HG03066 (cell line): ENCODE data around the gene PRDM11.
"Not testable (repeated sequence)": the region's sequence is repeated elsewhere in the genome, so short reads cannot be mapped to it uniquely, and the experiment has no call there.

Experiments
- ATAC-seq: cut with Tn5 transposase; IDR thresholded peaks from one replicate; pipeline ENCODE4 v1.9.1; 2021; ENCODE audit warnings: low read depth; ENCODE audit not compliant: unreplicated experiment

The PRDM11 gene

GRCh38 chr11:45146072-45147016 lies at the start of gene PRDM11:
PRDM11 (plus strand) TSS chr11:45146639; CDS start chr11:45181767, 35,128 bp downstream.
- peak; percentile 36 for ATAC-seq

GRCh38 chr11:45097721-45098493 lies 48.5 kb upstream of the PRDM11 start:
- no peak for ATAC-seq

- no peak for ATAC-seq
These were observed 47.5 kb upstream of the PRDM11 start for GRCh38 chr11:45098929-45099328.

DNA sequence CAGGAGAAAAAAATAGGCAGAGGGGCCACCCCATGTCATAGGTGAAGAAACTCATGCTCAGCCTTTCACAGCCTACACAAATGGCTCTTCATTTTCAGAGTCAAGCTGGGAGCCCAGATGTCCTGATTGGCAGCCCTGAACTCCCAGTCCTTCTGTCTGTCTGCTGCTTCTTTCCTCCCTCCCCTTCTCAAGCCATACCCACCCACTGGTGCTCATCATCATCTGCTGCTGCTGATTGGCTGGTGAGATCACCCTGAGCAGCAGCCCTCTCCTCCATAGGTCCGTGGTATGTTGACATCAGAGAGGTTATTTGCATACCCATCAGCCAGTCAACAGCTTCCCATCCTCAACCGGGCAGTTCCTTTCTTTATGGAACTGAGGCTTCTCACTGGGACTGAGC lies 46.1 kb upstream of the PRDM11 start:
- ATAC-seq = no peak

GRCh38 chr11:45102361-45102809 lies 44.1 kb upstream of the PRDM11 start:
- no peak for ATAC-seq

GRCh38 chr11:45102810-45103621 lies 43.4 kb upstream of the PRDM11 start:
- ATAC-seq = peak; percentile 73

GRCh38 chr11:45104006-45104789 lies 42.2 kb upstream of the PRDM11 start:
- no peak for ATAC-seq

DNA sequence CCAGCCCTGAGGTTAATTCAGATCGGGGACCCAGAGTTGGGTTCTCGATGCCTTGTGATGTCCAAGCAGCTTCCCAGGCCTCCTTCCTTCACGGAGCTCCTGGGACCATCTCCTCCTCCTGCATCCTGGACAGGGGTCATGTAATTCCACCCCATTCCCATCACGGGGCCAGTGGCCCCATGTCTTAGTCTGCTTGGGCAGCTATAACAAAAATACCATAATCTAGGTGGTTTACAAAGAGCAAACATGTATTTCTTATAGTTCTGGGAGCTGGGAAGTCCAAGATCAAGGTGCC lies 41.7 kb upstream of the PRDM11 start:
- no peak for ATAC-seq

DNA sequence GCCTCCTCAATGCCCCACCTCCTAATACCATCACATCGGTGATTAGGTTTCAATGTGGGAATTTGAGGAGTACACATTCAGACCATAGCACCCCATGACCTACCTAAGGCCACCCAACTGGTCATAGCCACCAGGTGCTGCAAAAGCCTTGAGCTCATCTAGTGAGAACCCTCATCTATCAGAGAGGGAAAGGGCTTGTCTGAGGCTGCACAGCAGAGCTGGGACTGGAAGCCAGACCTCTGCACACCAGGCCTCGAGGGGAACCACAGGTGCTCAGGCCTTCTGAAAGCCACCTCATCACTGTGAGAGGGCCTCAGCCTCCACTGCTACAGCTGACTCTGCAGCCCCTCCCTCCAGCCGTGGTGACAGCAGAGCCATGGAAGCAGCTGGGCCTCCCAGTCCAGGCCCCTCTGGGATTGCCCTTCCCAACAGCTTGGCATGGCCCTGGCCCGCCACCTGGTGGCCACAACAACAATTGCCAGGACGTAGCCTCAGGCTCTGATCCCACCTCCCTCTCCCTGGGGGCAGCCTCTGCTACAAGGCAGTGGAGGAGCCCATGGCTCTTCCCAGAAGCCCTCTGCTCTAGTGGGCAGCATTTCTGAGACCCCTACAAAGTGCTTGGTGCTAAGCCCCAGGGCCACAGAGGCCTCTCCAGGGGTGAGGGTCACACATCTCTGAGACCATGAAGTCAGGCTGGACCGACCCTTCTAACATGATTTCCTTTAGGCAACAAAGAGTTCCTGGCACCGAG lies 41.0 kb upstream of the PRDM11 start:
- no peak for ATAC-seq

DNA sequence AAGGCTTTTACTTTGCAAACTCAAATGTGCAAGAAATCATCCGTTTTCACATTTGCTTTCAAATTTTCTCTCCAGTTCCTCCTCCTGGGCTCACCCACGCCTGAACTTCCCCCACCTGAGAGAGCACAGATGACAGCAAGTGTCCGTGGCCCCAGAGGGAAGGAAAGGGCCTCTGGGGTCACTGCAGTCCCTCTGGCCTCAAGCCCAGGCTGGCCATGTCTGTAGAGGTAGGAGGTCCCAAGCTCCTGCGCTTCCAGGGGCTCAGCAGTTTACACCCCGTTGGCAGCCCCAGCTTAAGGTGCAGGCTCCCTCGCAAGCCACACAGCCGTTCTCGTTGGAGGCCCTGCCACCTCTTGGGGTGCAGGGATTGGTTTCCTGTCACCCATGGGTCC lies 40.5 kb upstream of the PRDM11 start:
- ATAC-seq = no peak

- ATAC-seq = no peak
These were observed 40.0 kb upstream of the PRDM11 start for GRCh38 chr11:45106440-45106839.

GRCh38 chr11:45107029-45107428 lies 39.4 kb upstream of the PRDM11 start:
- ATAC-seq = no peak

DNA sequence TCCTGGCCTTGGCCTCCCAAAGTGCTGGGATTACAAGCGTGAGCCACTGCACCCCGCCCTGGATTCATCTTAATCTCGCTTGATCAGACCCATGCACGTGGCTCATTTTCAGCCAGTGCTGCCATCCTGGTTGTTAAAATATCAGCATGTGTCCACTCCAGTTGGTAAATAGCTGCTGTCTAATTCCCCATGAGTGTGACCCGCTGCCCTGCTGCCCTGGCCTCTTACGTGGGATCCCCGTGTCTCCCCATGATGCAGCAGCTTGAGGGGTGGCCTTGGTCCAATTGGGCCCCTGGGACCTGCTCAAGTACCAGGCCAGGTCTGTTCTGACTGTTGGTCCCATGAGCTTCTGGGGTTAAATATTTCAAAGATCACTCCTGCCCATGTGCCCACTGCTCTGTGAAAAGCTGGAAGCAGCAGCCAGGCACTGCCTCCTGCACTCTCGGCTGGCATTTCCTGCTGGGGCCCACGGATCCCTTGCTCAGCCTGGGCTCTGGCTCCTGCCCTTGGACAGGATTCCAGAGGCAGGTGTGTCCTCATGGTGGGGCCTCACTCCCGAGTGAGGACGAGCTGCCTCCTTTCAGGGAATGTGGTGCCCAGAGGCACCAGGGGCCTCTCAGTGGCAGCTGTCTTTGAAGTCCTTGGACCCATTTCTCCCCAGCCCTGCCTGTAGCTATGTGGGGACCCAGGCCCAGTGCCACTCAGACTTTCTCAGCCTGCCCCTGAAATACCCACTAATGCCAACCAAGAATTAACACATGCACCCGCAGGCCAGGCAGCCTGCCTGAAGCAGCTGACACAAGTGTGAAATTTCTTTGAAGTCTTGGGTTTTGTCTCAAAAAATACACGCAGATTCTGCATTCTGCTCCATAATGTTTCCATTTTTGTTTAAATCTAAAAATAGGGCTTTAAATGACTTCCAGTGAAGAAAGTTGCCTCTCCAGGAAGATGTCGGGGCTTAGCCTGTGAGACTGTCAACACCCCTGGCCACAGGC lies 38.1 kb upstream of the PRDM11 start:
- ATAC-seq = no peak

GRCh38 chr11:45109400-45109799 lies 37.0 kb upstream of the PRDM11 start:
- no peak for ATAC-seq

- no peak for ATAC-seq
These were observed 35.9 kb upstream of the PRDM11 start for GRCh38 chr11:45110562-45110961.

DNA sequence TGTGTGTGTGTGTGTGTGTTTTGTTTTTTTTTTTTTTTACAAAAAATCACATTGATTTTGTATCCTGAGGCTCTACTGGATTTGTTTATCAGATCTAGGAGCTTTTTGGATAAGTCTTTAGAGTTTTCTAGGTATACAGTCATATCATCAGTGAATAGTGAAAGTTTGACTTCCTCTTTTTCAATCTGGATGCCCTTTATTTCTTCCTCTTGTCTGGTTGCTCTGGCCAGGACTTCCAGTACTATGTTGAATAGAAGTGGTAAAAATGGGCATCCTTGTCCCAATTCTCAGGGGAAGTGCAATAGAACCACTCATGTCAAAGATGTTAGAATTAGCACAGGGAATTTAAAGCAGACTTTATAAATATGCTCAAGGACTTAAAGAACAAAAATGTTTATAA lies 32.6 kb upstream of the PRDM11 start:
- no peak for ATAC-seq

GRCh38 chr11:45127836-45128235 lies 18.6 kb upstream of the PRDM11 start:
- not testable (repeated sequence) for ATAC-seq

- no peak for ATAC-seq
These were observed 12.6 kb upstream of the PRDM11 start for GRCh38 chr11:45133878-45134277.
